WTC11 (cell line): ENCODE measurements around the gene TP53BP1. TPM values are rescaled to one million over a fixed set of nuclear protein-coding genes. Genes with fewer than 3 reads are reported as not detected.

Experiments
- ATAC-seq: fragments of 200-7000 bp; cut with Tn5 transposase; 2 replicates; pipeline ENCODE4 v1.10.0; 2021; ENCODE audit warnings: mild to moderate bottlenecking, moderate library complexity
- CTCF ChIA-PET: fragments of 300-600 bp; sonication (Branson Sonifier 250); formaldehyde crosslinking; loops from one replicate; lab custom pipeline; 2021; ENCODE audit warnings: antibody characterized with exemption; lab: Charles Lee
- POLR2A ChIA-PET: fragments of 350-600 bp; sonication (Branson Sonifier 250); formaldehyde crosslinking; loops from one replicate; lab custom pipeline; 2021; ENCODE audit warnings: antibody characterized with exemption; lab: Charles Lee
- DNase-seq: peaks from one replicate; pipeline ENCODE4 v3.0.0; 2021; ENCODE audit warnings: low spot score
- H3K27ac Mint-ChIP-seq: 2 replicates; pipeline ENCODE4 v1.8.0; 2021; ENCODE audit warnings: mixed read lengths
- H3K27me3 Mint-ChIP-seq: 2 replicates; pipeline ENCODE4 v1.8.0; 2021; ENCODE audit warnings: low read depth, mild to moderate bottlenecking, moderate library complexity, mixed read lengths
- H3K36me3 Mint-ChIP-seq: 2 replicates; pipeline ENCODE4 v1.8.0; 2021; ENCODE audit warnings: mixed read lengths
- H3K4me1 Mint-ChIP-seq: 2 replicates; pipeline ENCODE4 v1.8.0; 2022; ENCODE audit warnings: mixed read lengths
- H3K4me3 Mint-ChIP-seq: 2 replicates; pipeline ENCODE4 v1.8.0; 2021; ENCODE audit warnings: mild to moderate bottlenecking, moderate library complexity, mixed read lengths
- H3K9me3 Mint-ChIP-seq: 2 replicates; pipeline ENCODE4 v1.8.0; 2021; ENCODE audit warnings: mixed read lengths
- ATF1 ChIP-seq: sonication (generic); formaldehyde crosslinking; IDR thresholded peaks from 2 replicates; pipeline ENCODE4 v1.8.1; 2023; ENCODE audit warnings: mild to moderate bottlenecking, moderate library complexity, missing genetic modification reagents
- ERG ChIP-seq: fragments of 250-450 bp; sonication (Bioruptor Pico); IDR thresholded peaks from 2 replicates; pipeline ENCODE4 v1.8.0; 2021; ENCODE audit warnings: mild to moderate bottlenecking
- FOXK1 ChIP-seq: sonication (generic); formaldehyde crosslinking; IDR thresholded peaks from 2 replicates; pipeline ENCODE4 v1.8.0; 2022; ENCODE audit warnings: mild to moderate bottlenecking, moderate library complexity, missing genetic modification reagents
- GABPB1 ChIP-seq: sonication (generic); formaldehyde crosslinking; IDR thresholded peaks from 2 replicates; pipeline ENCODE4 v1.8.1; 2023; ENCODE audit warnings: mild to moderate bottlenecking, missing genetic modification reagents
- GRHL2 ChIP-seq: fragments of 250-450 bp; sonication (Bioruptor Pico); IDR thresholded peaks from 2 replicates; pipeline ENCODE4 v1.8.0; 2022; ENCODE audit warnings: mild to moderate bottlenecking, moderate library complexity; ENCODE audit not compliant: insufficient replicate concordance, severe bottlenecking
- IRF2 ChIP-seq: sonication (generic); formaldehyde crosslinking; IDR thresholded peaks from 2 replicates; pipeline ENCODE4 v1.8.0; 2022; ENCODE audit warnings: low read depth, missing genetic modification reagents, borderline replicate concordance
- MAX ChIP-seq: sonication (generic); formaldehyde crosslinking; IDR thresholded peaks from 2 replicates; pipeline ENCODE4 v1.8.0; 2022; ENCODE audit warnings: mild to moderate bottlenecking, missing genetic modification reagents
- NFATC4 ChIP-seq: fragments of 250-450 bp; sonication (Bioruptor Pico); IDR thresholded peaks from 2 replicates; pipeline ENCODE4 v1.9.0; 2021; ENCODE audit warnings: mild to moderate bottlenecking
- RELA ChIP-seq: sonication (generic); formaldehyde crosslinking; IDR thresholded peaks from 2 replicates; pipeline ENCODE4 v1.8.1; 2022; ENCODE audit warnings: missing genetic modification reagents, mild to moderate bottlenecking, borderline replicate concordance
- SMAD3 ChIP-seq: sonication (generic); formaldehyde crosslinking; IDR thresholded peaks from 2 replicates; pipeline ENCODE4 v1.8.0; 2022; ENCODE audit warnings: missing genetic modification reagents, mild to moderate bottlenecking, borderline replicate concordance
- SOX15 ChIP-seq: fragments of 250-450 bp; sonication (Bioruptor Pico); IDR thresholded peaks from 2 replicates; pipeline ENCODE4 v1.9.0; 2021; ENCODE audit warnings: mild to moderate bottlenecking
- ZNF281 ChIP-seq: sonication (generic); formaldehyde crosslinking; IDR thresholded peaks from 2 replicates; pipeline ENCODE4 v1.8.0; 2023; ENCODE audit warnings: mild to moderate bottlenecking, missing genetic modification reagents
- ZNF416 ChIP-seq: fragments of 250-450 bp; sonication (Bioruptor Pico); IDR thresholded peaks from 2 replicates; pipeline ENCODE4 v1.9.0; 2021; ENCODE audit warnings: mild to moderate bottlenecking, inconsistent platforms
- ZNF671 ChIP-seq: fragments of 250-450 bp; sonication (Bioruptor Pico); IDR thresholded peaks from 2 replicates; pipeline ENCODE4 v1.8.0; 2021; ENCODE audit warnings: mild to moderate bottlenecking
- total RNA-seq: library from RNA; stranded (reverse); gene quantifications from 3 replicates; pipeline ENCODE4 v1.2.3, GENCODE V29; 2021
- TF ChIP-seq, protein P1 (sequence below): sonication (generic); formaldehyde crosslinking; IDR thresholded peaks from 2 replicates; pipeline ENCODE4 v1.8.1; 2022; ENCODE audit warnings: mild to moderate bottlenecking, missing genetic modification reagents, moderate library complexity, borderline replicate concordance
- TF ChIP-seq, protein P2 (sequence below): fragments of 250-450 bp; sonication (Bioruptor Pico); IDR thresholded peaks from 2 replicates; pipeline ENCODE4 v2.1.2; 2022; ENCODE audit warnings: mild to moderate bottlenecking, moderate library complexity
- TF ChIP-seq, protein P3 (sequence below): sonication (generic); formaldehyde crosslinking; IDR thresholded peaks from 2 replicates; pipeline ENCODE4 v1.8.0; 2023; ENCODE audit warnings: missing genetic modification reagents, mild to moderate bottlenecking, borderline replicate concordance
- TF ChIP-seq, protein P4 (sequence below): sonication (generic); formaldehyde crosslinking; IDR thresholded peaks from 2 replicates; pipeline ENCODE4 v1.8.1; 2022; ENCODE audit warnings: low read depth, mild to moderate bottlenecking, moderate library complexity, missing genetic modification reagents, borderline replicate concordance

Gene TP53BP1
- total RNA-seq, 1 experiment from 2014 or later = 67.1 TPM

GRCh38 chr15:43414196-43414595 lies 78.8 kb downstream of the TP53BP1 start:
- no peak for DNase-seq
- no peak overlapping the region for H3K4me3 Mint-ChIP-seq

GRCh38 chr15:43412096-43412495 lies 80.9 kb downstream of the TP53BP1 start:
- H3K36me3 Mint-ChIP-seq = peaks cover 78% of the 10 kb centered on the region
- DNase-seq (no peak), ATAC-seq (no peak)
- H3K4me3 Mint-ChIP-seq = no peak overlapping the region
- H3K9me3 Mint-ChIP-seq = no peaks in the 10 kb centered on the region
- H3K27ac Mint-ChIP-seq = no peak overlapping the region
- no peaks in the 10 kb centered on the region for H3K4me1 Mint-ChIP-seq
- H3K27me3 Mint-ChIP-seq = no peaks in the 10 kb centered on the region
- CTCF ChIA-PET = no interaction called here
- POLR2A ChIA-PET = no interaction called here
- TF ChIP-seq ERG (CRISPR knock-in tag) = no peak
- no peak for TF ChIP-seq ATF1 (CRISPR knock-in tag)
- TF ChIP-seq ZNF416 (CRISPR knock-in tag) = no peak
- TF ChIP-seq NFATC4 = no peak
- TF ChIP-seq, protein P1, sequence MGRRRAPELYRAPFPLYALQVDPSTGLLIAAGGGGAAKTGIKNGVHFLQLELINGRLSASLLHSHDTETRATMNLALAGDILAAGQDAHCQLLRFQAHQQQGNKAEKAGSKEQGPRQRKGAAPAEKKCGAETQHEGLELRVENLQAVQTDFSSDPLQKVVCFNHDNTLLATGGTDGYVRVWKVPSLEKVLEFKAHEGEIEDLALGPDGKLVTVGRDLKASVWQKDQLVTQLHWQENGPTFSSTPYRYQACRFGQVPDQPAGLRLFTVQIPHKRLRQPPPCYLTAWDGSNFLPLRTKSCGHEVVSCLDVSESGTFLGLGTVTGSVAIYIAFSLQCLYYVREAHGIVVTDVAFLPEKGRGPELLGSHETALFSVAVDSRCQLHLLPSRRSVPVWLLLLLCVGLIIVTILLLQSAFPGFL (CRISPR knock-in tag) = no peak
- TF ChIP-seq MAX (CRISPR knock-in tag) = no peak
- no peak for TF ChIP-seq GRHL2 (CRISPR knock-in tag)
- TF ChIP-seq IRF2 (CRISPR knock-in tag) = no peak
- TF ChIP-seq RELA (CRISPR knock-in tag) = no peak
- TF ChIP-seq FOXK1 (CRISPR knock-in tag) = no peak
- no peak for TF ChIP-seq SOX15 (CRISPR knock-in tag)
- TF ChIP-seq, protein P2, sequence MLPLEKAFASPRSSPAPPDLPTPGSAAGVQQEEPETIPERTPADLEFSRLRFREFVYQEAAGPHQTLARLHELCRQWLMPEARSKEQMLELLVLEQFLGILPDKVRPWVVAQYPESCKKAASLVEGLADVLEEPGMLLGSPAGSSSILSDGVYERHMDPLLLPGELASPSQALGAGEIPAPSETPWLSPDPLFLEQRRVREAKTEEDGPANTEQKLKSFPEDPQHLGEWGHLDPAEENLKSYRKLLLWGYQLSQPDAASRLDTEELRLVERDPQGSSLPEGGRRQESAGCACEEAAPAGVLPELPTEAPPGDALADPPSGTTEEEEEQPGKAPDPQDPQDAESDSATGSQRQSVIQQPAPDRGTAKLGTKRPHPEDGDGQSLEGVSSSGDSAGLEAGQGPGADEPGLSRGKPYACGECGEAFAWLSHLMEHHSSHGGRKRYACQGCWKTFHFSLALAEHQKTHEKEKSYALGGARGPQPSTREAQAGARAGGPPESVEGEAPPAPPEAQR = no peak

More at GRCh38 chr15:43414196-43414595, 78.8 kb downstream of the TP53BP1 start:
- Mint-ChIP-seq H3K36me3 (peaks cover 68% of the 10 kb centered on the region), H3K4me1 (no peaks in the 10 kb centered on the region), H3K9me3 (no peaks in the 10 kb centered on the region), H3K27me3 (no peaks in the 10 kb centered on the region), H3K27ac (no peak overlapping the region)
- no peak for TF ChIP-seq GABPB1 (CRISPR knock-in tag)
- TF ChIP-seq, protein P3, sequence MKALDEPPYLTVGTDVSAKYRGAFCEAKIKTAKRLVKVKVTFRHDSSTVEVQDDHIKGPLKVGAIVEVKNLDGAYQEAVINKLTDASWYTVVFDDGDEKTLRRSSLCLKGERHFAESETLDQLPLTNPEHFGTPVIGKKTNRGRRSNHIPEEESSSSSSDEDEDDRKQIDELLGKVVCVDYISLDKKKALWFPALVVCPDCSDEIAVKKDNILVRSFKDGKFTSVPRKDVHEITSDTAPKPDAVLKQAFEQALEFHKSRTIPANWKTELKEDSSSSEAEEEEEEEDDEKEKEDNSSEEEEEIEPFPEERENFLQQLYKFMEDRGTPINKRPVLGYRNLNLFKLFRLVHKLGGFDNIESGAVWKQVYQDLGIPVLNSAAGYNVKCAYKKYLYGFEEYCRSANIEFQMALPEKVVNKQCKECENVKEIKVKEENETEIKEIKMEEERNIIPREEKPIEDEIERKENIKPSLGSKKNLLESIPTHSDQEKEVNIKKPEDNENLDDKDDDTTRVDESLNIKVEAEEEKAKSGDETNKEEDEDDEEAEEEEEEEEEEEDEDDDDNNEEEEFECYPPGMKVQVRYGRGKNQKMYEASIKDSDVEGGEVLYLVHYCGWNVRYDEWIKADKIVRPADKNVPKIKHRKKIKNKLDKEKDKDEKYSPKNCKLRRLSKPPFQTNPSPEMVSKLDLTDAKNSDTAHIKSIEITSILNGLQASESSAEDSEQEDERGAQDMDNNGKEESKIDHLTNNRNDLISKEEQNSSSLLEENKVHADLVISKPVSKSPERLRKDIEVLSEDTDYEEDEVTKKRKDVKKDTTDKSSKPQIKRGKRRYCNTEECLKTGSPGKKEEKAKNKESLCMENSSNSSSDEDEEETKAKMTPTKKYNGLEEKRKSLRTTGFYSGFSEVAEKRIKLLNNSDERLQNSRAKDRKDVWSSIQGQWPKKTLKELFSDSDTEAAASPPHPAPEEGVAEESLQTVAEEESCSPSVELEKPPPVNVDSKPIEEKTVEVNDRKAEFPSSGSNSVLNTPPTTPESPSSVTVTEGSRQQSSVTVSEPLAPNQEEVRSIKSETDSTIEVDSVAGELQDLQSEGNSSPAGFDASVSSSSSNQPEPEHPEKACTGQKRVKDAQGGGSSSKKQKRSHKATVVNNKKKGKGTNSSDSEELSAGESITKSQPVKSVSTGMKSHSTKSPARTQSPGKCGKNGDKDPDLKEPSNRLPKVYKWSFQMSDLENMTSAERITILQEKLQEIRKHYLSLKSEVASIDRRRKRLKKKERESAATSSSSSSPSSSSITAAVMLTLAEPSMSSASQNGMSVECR (CRISPR knock-in tag) = no peak
- TF ChIP-seq, protein P4, sequence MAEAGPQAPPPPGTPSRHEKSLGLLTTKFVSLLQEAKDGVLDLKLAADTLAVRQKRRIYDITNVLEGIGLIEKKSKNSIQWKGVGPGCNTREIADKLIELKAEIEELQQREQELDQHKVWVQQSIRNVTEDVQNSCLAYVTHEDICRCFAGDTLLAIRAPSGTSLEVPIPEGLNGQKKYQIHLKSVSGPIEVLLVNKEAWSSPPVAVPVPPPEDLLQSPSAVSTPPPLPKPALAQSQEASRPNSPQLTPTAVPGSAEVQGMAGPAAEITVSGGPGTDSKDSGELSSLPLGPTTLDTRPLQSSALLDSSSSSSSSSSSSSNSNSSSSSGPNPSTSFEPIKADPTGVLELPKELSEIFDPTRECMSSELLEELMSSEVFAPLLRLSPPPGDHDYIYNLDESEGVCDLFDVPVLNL (CRISPR knock-in tag) = no peak
- no peak for TF ChIP-seq ZNF671 (CRISPR knock-in tag)
- no peak for TF ChIP-seq ZNF281 (CRISPR knock-in tag)
- no peak for TF ChIP-seq SMAD3 (CRISPR knock-in tag)
- POLR2A ChIA-PET = no interaction called here
- no peak for ATAC-seq
- CTCF ChIA-PET = interaction anchor here (1.8 kb wide), 1 partner anchor 38 kb away, joined by 5 read pairs; no protein-coding TSS in a partner anchor
